Retinal pigment epithelial cell (primary cell): Measurements from ENCODE around the gene REV1.

Source experiments
- DNase-seq: peaks from one replicate; pipeline ENCODE4 v3.0.0-alpha.2; 2010; ENCODE audit warnings: low read depth
- H3K4me3 ChIP-seq: 2 replicates; pipeline ENCODE4 v1.5.1; 2011; ENCODE audit warnings: mild to moderate bottlenecking, low read length, control low read depth, moderate library complexity
- TF ChIP-seq, protein P1 (sequence below): conservative IDR thresholded peaks from 2 replicates; pipeline ENCODE4 v1.5.1; 2011; ENCODE audit warnings: low read depth, low read length, control low read depth, inconsistent platforms

REV1 gene

GRCh38 chr2:99489761-99490622 lies at the start of gene REV1:
REV1 (minus strand) TSS chr2:99490017; CDS start chr2:99464975, 25,042 bp downstream.
- DNase-seq = peak; percentile 70
- TF ChIP-seq, protein P1, sequence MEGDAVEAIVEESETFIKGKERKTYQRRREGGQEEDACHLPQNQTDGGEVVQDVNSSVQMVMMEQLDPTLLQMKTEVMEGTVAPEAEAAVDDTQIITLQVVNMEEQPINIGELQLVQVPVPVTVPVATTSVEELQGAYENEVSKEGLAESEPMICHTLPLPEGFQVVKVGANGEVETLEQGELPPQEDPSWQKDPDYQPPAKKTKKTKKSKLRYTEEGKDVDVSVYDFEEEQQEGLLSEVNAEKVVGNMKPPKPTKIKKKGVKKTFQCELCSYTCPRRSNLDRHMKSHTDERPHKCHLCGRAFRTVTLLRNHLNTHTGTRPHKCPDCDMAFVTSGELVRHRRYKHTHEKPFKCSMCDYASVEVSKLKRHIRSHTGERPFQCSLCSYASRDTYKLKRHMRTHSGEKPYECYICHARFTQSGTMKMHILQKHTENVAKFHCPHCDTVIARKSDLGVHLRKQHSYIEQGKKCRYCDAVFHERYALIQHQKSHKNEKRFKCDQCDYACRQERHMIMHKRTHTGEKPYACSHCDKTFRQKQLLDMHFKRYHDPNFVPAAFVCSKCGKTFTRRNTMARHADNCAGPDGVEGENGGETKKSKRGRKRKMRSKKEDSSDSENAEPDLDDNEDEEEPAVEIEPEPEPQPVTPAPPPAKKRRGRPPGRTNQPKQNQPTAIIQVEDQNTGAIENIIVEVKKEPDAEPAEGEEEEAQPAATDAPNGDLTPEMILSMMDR = peak; percentile 65

GRCh38 chr2:99537910-99538485 lies 48.2 kb upstream of the REV1 start:
- no peak for DNase-seq
- no peak overlapping the region for H3K4me3 ChIP-seq
- TF ChIP-seq, protein P1 = no peak

More at GRCh38 chr2:99489761-99490622, at the start of gene REV1:
- peak within 1 kb of the TSS; percentile 77 for H3K4me3 ChIP-seq

GRCh38 chr2:99524056-99524455 lies 34.2 kb upstream of the REV1 start:
- peak; percentile 74 for DNase-seq
- TF ChIP-seq, protein P1 = no peak
- H3K4me3 ChIP-seq = no peak overlapping the region

GRCh38 chr2:99522157-99522556 lies 32.3 kb upstream of the REV1 start:
- TF ChIP-seq, protein P1 = no peak
- no peak for DNase-seq
- H3K4me3 ChIP-seq = no peak overlapping the region

DNA sequence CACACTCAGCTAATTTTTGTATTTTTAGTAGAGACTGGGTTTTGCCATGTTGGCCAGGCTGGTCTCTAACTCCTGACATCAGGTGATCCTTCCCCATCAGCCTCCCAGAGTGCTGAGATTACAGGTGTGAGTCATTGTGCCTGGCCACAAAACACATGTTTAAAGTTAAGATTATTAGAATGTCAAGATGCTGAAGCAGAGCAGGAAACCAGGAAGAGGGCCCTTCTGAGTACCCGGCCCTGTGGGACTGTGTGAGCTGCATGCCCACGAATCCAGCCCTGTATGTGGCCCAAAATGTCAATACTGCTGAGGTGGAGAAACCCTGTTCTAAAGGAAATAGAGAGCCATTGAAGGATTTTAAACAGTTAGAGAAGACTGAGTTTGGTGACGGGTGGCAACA lies 31.0 kb upstream of the REV1 start:
- TF ChIP-seq, protein P1 = no peak
- H3K4me3 ChIP-seq = no peak overlapping the region
- no peak for DNase-seq

GRCh38 chr2:99520195-99520594 lies 30.4 kb upstream of the REV1 start:
- TF ChIP-seq, protein P1 = no peak
- no peak for DNase-seq
- H3K4me3 ChIP-seq = no peak overlapping the region

DNA sequence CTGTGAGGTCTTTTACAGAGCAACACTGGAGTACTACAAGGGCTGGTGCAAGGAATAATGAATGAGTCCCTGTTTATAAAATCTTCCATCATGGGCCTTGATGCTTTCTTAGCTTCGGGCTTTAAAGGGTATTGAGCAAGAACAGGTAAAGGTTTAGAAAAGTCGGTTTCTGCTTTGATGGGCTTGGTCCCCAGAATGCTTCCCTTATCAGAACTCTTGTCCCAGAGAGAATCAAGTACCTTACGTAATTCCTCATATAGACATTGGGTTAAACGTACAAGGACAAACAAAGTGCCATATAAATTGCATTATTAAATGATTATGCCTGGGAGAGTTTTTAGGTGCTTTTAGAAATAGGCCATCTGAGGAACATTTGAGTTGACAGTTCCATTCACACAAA lies 24.5 kb upstream of the REV1 start:
- DNase-seq = no peak
- no peak overlapping the region for H3K4me3 ChIP-seq
- TF ChIP-seq, protein P1 = no peak
